ENCODE results near the gene CLIC5.

- no peak for TF ChIP-seq REST (IDR thresholded peaks at IDR 0.05; ENCODE audit: low read depth)
- no peak for TF ChIP-seq TCF12 (IDR thresholded peaks at IDR 0.05; ENCODE audit: low read depth)
Observed at GRCh38 chr6:45835721-45836437, 179.8 kb downstream of the CLIC5 start.
